GM21390 (cell line): ENCODE measurements around the gene FAT1.

Source experiments
- ATAC-seq: cut with Tn5 transposase; IDR thresholded peaks from one replicate; pipeline ENCODE4 v1.9.1; 2021; ENCODE audit not compliant: unreplicated experiment

The FAT1 gene

GRCh38 chr4:186622788-186623464 lies 100.7 kb downstream of the FAT1 start:
- no peak for ATAC-seq

DNA sequence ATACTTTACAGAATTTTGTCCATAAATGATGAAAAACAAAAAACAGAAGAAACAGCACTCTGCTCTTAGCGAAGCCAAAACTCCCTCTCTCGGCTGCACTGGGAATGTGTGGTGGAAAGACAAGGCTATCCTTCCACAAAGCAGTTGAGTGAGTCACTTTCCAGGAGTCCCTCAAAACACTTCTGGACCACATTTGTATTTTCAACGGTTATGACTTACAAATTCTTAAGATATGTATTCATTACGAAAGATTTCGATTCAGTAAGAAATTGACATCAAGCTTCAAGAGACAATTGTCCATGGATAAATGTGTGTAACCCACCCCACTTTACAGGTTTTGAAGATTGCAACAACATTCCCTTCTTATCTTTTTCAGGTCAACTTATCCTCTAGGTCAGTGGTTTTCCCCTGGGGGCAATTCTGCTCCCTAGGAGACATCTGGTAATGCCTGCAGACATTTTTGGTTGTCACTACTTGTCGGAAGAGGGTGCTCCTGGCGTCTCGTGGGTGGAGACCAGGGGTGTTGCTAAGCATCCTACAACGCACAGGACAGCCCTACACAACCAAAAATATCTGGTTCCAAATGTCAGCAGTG lies 101.6 kb downstream of the FAT1 start:
- no peak for ATAC-seq

DNA sequence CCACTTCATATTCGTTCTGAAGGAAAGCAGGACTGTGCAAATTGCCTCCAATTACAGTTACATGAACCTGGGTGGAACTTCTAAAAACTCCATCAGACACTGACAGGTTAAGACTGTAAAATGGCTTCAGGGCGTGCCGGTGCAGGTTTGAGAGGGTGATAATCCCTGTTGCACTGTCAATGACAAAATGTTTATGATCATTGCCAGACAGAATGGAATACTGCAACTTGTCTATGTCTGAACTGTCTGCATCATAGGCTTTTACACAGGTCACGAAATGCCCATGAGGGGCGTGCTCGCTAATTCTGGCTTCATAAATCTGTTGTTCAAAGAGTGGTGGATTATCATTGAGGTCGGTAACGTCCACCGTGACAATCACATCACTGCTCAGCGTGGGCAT lies 104.6 kb downstream of the FAT1 start:
- ATAC-seq = no peak

- no peak for ATAC-seq
Measured at GRCh38 chr4:186617921-186618320, 105.7 kb downstream of the FAT1 start.

- no peak for ATAC-seq
Measured at GRCh38 chr4:186607490-186607889, 116.2 kb downstream of the FAT1 start.

DNA sequence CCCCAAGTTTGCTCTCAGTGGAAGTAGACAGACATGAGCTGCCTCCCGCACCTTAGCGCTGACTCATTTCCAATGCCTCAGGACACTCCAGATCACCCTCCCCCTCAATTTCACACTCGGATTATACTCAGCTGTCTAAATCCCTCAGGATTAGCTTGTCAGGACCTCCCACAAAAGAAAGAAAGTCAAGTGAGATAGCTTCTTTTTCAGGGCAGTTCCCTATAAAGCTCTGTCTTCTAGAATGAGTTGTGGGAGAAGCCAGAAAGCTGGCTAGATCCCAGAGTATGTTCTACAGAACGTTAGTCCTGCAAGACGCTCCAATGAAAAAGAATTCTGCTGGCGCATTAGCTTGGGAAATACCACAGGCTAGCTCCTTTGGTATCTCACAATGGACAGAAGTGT lies 117.1 kb downstream of the FAT1 start:
- ATAC-seq = no peak

DNA sequence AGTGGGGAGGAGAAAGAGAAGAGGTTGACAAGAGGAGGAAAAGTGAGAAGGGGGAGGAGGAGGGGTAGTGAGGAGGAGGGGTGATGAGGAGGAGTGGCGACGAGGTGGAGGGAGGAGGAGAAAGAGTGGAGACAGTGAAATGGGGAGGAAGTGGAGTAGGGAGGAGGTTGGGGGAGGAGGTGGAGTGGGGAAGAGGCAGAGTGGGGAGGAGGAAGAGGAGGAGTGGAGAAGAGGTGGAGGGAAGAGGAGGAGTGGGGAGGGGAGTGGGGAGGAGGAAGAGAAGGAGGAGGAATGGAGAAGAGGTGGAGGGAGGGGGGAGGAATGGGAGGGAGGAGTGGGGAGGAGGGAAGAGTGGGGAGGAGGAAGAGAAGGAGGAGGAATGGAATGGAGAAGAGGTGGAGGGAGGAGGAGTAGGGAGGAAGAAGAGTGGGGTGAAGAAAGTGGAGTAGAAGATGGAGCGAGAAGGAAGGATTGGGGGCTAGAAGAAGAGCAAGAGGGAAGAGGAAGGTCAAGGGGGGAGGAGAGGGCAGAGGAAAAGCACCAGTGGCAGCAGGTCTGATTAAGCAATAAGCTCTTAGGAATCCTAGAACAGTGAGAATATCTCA lies 118.3 kb downstream of the FAT1 start:
- ATAC-seq = no peak

DNA sequence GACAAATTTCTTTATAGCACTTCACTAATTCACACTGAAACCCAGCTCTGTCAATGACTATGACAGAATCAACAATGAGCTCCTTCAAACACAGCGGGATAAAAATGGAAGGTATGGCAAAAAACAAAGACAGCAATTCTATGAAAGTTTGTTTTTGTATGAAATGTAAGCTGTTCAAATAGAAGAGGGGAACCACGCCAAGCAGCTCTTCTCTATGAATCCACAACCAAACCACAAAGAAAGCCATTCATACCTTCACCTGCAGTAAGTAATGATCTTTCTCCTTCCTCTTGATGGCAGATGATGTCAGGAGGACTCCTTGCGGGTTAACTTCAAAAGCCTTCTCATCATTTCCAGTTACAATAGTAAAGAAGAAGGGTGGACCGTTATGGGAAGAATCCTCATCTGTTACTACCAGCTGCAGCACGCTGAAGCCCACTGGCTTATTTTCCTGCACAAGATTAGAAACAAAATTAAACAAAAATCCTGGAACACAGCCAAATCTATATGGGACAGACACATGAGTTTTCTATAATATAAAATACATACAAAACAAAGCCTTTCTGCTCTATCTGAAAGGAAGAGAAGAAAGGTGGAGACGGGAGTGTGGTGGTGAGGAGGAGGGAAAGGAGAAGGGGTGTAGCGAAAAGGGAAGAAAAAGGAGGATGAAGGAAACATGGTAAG lies 119.4 kb downstream of the FAT1 start:
- ATAC-seq = no peak

DNA sequence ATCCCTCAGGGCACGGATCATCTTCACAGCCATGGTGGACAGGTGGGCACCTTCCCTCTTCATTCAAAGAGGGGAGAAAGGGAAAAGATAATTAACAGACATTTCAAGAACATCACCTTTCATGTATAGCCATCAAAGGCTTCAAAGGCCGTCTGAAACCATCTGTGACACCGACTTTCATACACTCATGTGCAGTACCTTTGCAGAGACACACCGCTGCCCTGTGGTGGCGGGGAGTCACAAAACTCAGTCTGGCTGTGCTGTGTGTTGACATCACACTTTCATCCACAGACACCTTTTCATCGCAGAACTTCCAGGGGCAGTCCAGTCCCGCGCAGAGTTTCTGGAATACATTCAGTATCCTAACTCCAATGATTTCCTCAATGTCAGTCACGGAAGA lies 120.7 kb downstream of the FAT1 start:
- no peak for ATAC-seq

GRCh38 chr4:186599483-186599882 lies 124.2 kb downstream of the FAT1 start:
- no peak for ATAC-seq

GRCh38 chr4:186598686-186599085 lies 125.0 kb downstream of the FAT1 start:
- no peak for ATAC-seq

- ATAC-seq = no peak
Measured at GRCh38 chr4:186596850-186597390, 126.7 kb downstream of the FAT1 start.

DNA sequence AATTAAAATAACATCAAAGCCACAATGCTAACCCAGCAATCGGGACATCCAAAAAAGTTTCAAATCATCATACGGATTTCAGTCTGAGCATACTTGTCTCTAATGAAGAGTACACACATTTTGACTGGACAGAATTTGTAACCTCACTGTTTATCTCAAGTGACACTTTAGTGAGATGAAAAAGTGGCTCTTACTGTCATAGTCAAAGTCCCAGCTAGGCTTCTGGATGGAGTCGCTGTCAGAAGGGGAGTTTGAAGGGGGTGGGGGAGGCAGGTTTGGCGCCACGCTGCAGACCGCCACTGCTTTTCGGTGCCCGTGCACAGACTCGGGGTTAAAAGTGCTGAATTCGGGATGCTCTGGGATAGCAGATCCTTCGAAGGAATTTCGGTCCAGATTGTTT lies 127.3 kb downstream of the FAT1 start:
- no peak for ATAC-seq

DNA sequence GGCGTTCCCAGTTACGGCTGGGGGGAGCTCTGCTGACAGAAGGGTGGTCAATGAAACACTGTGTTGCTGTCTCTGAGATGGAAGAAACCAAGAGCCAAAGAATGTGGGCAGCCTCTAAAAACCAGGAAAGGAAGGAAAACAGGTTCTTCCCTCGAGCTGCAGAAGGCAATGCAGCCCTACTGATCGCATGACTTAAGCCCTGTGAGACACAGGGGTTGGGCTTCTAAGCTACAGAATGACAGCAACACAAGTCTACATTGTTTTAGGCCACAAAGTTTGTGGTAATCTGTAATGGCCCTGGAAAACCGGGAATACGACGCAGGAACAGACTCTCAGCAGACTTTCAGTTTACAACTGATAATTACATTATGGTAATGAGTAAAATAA lies 130.1 kb downstream of the FAT1 start:
- ATAC-seq = no peak

- no peak for ATAC-seq
Measured at GRCh38 chr4:186592966-186593586, 130.6 kb downstream of the FAT1 start.

DNA sequence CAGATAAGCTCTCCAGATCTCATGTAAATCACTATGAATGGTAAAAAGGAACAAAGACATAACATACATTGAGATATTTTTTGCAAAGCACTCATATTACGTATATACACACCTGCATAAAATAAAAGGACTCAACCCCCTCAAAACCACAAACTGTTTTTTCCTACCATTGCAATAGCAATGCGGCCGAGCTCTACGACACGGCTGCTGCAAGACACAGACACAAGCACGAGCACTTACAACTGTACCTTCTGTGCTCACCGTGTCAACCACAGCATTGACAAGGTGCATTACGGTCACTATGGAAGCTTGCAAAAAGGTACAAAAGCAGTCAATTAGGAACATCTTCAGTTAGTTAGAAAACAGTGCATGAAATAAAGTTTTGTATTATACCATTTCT lies 131.2 kb downstream of the FAT1 start:
- no peak for ATAC-seq

DNA sequence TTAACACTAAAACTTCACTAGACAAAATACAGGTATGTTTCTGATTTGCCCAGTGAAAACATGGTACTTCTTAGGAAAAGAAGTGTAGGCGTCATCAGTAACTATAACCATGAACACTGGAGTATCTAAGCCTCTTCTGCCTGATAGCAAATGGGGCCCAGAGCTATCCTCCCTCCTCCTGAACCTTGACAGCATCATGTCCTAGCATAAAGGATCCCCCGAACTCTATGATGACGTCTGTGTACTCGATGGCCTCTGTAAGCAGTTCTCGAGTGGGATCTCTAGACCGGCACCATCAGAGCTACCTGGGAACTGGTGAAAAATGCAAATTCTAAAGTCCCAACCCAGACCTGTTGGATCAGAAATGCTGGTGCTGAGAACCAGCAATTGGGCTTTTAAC lies 132.0 kb downstream of the FAT1 start:
- ATAC-seq = no peak

DNA sequence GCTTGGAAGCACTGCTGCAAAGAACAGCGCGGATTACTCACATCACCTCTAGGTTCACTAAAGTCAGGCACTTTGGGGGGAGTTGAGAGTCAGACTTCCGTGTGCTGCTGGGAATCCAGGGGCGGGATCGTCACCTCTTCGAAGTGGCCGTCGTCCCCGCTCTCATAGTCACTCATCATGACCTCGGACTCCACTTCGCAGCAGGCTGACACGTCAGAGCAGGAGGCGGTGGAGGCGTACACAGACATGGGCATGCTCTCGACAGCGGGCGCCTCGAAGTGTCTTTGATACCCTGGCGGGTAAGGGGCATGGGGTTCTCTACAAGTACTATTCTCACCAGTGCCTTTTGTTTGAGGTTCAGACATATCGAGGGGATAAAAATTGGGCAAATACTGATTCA lies 135.2 kb downstream of the FAT1 start:
- ATAC-seq = no peak

GRCh38 chr4:186587416-186588018 lies 136.1 kb downstream of the FAT1 start:
- ATAC-seq = peak; percentile 65

DNA sequence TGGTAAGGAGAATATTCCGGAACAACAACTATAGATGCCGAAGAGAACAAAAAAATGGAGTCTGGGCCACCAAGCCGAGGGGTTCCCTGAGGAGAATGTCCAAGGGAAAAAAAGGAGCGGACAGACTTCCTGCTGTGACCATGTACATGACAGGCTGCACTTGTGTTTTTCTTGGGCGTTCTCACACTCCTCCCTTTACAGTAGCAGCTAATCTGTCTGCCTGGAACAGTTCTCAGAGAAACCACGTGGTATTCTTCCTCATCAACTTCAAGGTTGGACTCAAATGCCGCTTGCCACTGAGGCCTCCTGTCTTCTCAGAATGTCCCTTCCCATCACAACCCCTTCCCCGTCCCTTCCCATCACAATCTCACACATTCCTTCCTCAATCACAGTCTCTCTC lies 137.5 kb downstream of the FAT1 start:
- ATAC-seq = no peak

DNA sequence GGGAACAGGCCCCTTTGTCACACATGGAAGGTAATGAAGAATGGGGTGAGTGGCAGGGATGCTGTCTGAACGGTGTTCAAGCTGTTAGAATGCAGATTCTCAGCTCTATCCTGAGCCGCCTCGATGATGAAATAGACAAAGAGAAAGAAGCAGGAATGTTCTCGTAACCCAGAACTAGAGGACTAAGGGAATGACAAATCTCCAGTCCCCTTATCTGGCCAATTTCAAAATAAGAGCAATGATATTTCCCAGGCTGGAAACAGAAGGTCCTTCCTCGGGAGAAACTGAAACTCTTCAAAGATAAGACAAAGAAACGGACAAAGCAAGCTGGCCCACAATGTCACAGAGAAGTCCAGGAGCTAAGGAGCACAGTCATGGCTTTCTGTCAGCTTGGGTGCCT lies 138.7 kb downstream of the FAT1 start:
- ATAC-seq = no peak
